Right ventricle myocardium inferior (tissue), 1 donor: ENCODE data around the gene GNRHR. TPM values are rescaled to one million over a fixed set of nuclear protein-coding genes. Genes with fewer than 3 reads are reported as not detected.
"Not testable (repeated sequence)": the region's sequence is repeated elsewhere in the genome, so short reads cannot be mapped to it uniquely, and the experiment has no call there.

Source experiments
- ATAC-seq: fragments of 200-7000 bp; cut with Tn5 transposase; one replicate; pipeline ENCODE4 v1.9.1; 2020; ENCODE audit warnings: mild to moderate bottlenecking, moderate library complexity
- DNase-seq: peaks from one replicate; pipeline ENCODE4 v3.0.0; 2021; ENCODE audit errors: missing footprints
- intact Hi-C: fragments of 100-400 bp; cut with DNase I; formaldehyde crosslinking; loops from one replicate; pipeline ENCODE4 v1.11.0; 2022
- total RNA-seq: library from RNA; stranded (reverse); fragmentation: NEBNext Ultra II Directional; extraction: Animal tissue kit (Norgen Biotek cat#: 25700); gene quantifications from one replicate; pipeline ENCODE4 v1.2.1, GENCODE V29; 2021
- donor health status: DM: no; HTN: yes; CAD: no; lungs with severe emphysema.

Gene GNRHR
- total RNA-seq, 1 donor from 2014 or later, result not detected

GRCh38 chr4:67706682-67707081 is 47.5 kb downstream of the GNRHR start:
- ATAC-seq, intact Hi-C loops, DNase-seq: not testable (repeated sequence)

- no peak for DNase-seq
- intact Hi-C loops, result no loop called here
- no peak for ATAC-seq
These were observed 49.3 kb downstream of the GNRHR start for GRCh38 chr4:67704843-67705242.

DNA sequence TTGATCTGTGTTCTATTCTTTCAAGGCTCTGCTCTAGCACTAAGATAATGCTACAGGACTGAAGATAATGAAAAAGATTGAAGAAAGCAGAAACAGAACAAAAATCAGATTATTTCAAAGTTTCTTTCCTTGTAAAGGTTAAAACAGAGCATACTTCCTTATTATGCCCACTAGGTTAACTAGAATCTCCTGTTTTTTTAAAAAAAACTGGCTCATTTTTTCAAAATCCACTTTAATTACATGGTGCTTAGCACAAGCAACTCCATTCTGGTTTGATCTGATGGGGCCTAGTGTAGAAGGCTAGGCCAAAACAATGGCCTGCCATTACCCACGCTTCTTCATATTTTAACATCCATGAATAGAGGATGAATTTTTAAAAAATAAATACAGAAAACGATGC is 52.0 kb downstream of the GNRHR start:
- DNase-seq (no peak), ATAC-seq (no peak)
- intact Hi-C loops, result no loop called here

GRCh38 chr4:67701517-67701850 is 52.7 kb downstream of the GNRHR start:
- ATAC-seq (no peak), DNase-seq (no peak)
- intact Hi-C loops, result loop anchor here (2.0 kb wide), 1 partner anchor 157 kb away; the partner anchor contains the start of gene CENPC

DNA sequence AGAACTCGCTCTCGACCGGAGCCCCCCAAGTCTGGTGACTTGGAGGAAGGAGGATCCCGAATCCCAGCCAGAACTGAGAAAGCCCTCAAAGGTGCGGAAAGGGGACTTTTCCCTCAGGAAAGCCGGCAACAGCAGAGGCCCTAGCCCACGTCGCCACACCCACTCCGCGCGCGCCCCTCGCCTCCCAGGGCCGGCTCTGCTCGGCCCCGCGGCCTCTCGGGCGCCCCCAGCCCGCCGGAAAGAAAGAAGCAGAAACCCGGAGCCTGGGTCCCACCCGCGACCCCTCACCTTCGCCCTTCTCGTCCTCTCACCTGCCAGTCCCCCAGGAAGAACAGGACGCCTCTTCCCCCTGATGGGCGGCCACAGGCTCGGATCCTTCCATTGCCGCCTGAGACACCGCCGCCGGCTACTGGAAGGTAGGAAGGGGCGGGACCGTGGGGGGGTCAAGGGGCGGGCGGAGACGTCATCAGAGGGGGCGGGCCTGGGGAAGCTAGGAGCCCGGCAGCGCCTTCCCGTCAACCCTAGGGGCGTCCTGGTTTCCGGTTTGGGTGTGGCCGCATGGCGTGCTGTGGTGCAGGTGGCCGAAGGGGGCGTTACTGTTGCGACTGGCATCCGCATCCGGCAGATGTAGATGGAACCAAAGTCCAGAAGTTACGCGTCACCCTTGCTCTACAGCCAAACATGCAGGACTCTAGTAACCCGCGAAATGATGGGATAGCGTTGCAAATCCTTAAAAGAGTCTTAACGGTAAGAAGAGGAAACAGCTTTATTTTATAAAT is 53.3 kb downstream of the GNRHR start, which contains the start of gene UBA6:
Gene UBA6 (minus strand): TSS at position 418 of the 779 bp plus-strand sequence. CDS start 36 bp downstream, at position 382.
- ATAC-seq (peak; percentile 100), DNase-seq (peak; percentile 97)
- intact Hi-C loops, result loop anchor here (2.0 kb wide), 1 partner anchor 156 kb away; the partner anchor contains the start of gene CENPC

DNA sequence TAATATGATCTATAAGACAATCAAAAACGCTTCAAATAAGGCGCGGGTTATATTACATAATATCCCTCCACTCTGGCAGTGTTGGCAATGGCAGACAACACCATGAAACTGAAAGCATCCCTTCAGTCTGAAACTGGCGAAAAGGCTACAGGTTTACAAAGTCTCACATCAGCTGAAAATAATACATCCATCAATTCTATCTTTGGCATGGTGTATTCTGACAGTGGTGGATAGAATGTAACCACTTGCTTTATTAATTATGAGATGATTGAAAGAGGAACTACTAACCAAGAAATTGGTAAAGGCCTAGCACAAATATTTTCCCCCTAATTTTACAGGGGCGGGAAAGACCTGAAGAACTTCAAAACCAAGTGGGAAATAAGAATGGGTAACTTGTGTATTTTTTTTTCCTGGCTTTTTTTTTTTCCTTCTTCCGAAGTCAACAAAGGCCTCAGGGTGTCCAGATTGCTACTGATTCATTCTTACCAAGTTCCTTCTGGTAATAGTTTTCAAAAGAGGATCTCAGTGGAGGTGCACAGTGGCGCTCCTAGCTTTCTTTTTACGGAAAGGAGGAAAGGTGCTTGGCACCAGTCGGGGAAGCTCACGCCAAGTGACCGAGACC is 54.0 kb downstream of the GNRHR start:
- DNase-seq, result no peak
- ATAC-seq, result no peak
- intact Hi-C loops, result loop anchor here (2.0 kb wide), 1 partner anchor 155 kb away; the partner anchor contains the start of gene CENPC

DNA sequence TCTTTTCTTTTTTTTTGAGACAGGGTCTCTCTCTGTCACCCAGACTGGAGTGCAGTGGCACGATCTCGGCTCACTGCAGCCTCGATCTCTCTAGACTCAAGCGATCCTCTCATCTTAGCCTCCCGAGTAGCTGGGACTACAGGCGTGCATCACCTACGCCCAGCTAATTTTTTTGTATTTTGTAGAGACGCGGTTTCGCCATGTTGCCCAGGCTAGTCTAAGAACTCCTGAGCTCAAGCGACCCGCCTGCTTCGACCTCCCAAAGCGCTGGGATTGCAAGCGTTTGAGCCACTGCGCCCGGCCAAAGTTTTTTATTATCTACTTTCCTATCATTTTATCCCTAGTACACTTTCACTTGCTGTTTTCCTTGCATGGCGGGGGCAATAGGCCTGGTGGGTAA is 54.6 kb downstream of the GNRHR start:
- DNase-seq (no peak), ATAC-seq (no peak)
- intact Hi-C loops, result loop anchor here (2.0 kb wide), 1 partner anchor 155 kb away; the partner anchor contains the start of gene CENPC

- intact Hi-C loops, result no loop called here
- DNase-seq (no peak), ATAC-seq (no peak)
These were observed 56.1 kb downstream of the GNRHR start for GRCh38 chr4:67697860-67698687.

DNA sequence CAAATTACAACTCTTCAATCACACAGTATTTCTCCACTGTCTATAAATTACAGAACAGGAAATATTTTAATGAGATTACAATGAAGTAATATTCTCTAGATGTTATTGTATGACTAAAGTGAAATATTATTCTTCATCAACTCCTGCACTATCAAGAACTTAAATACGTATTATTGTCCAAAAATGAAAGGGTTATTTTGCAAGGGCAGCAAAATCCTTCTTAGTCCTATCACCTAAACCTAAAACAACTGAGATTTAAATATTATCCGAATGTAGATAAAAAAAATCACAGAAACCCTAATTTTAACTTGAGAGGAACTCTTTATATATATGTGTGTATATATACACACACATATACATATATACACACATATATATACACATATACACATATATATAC is 58.1 kb downstream of the GNRHR start:
- intact Hi-C loops, result no loop called here
- DNase-seq (no peak), ATAC-seq (no peak)

- no peak for ATAC-seq
- intact Hi-C loops, result no loop called here
- no peak for DNase-seq
These were observed 59.5 kb downstream of the GNRHR start for GRCh38 chr4:67694662-67695061.

GRCh38 chr4:67691328-67691727 is 62.9 kb downstream of the GNRHR start:
- DNase-seq (no peak), ATAC-seq (no peak)
- intact Hi-C loops, result no loop called here

Other genes starting within 250 kb of the GNRHR start
- gene CENPC, start 208.9 kb downstream of the GNRHR start, total RNA-seq, result 7.3 TPM
- not detected for gene STAP1, start 195.7 kb downstream of the GNRHR start, total RNA-seq
- gene UBA6, start 53.2 kb downstream of the GNRHR start, total RNA-seq, result 18.1 TPM
- gene TMPRSS11D, start 129.6 kb upstream of the GNRHR start, total RNA-seq, result not detected
- gene TMPRSS11A, start 209.1 kb upstream of the GNRHR start, total RNA-seq, result not detected